Measurements from ENCODE around the gene OR52I1. TPM values are rescaled to one million over a fixed set of nuclear protein-coding genes. Genes with fewer than 3 reads are reported as not detected.
A peak's percentile ranks its signal among the peaks of the same experiment; 100 is the strongest.

The OR52I1 gene, protein sequence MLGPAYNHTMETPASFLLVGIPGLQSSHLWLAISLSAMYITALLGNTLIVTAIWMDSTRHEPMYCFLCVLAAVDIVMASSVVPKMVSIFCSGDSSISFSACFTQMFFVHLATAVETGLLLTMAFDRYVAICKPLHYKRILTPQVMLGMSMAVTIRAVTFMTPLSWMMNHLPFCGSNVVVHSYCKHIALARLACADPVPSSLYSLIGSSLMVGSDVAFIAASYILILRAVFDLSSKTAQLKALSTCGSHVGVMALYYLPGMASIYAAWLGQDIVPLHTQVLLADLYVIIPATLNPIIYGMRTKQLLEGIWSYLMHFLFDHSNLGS
- not detected for total RNA-seq
- not detected for polyA plus RNA-seq

DNA sequence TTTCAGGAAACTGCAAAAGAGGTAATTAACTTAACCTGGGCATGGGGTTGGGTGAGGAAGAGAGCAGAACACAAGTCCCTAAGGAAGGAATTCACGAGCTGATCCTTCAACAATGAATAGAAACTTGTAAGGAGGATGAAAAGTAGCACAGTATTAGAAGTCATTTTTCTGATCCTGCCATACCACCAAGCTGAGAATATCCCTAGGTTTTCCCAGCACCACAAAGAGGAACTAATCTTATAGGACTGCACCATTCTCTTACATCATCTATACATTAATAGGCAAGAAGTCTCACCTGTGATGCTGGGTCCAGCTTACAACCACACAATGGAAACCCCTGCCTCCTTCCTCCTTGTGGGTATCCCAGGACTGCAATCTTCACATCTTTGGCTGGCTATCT lies at the start of gene OR52I1:
Gene OR52I1, plus strand, starts transcription at position 301 of the 400 bp plus-strand sequence. Its CDS starts 0 bp downstream, at position 301.
- intact Hi-C loops (cut with DNase I), result no loop called here
- TF ChIP-seq, protein P1, sequence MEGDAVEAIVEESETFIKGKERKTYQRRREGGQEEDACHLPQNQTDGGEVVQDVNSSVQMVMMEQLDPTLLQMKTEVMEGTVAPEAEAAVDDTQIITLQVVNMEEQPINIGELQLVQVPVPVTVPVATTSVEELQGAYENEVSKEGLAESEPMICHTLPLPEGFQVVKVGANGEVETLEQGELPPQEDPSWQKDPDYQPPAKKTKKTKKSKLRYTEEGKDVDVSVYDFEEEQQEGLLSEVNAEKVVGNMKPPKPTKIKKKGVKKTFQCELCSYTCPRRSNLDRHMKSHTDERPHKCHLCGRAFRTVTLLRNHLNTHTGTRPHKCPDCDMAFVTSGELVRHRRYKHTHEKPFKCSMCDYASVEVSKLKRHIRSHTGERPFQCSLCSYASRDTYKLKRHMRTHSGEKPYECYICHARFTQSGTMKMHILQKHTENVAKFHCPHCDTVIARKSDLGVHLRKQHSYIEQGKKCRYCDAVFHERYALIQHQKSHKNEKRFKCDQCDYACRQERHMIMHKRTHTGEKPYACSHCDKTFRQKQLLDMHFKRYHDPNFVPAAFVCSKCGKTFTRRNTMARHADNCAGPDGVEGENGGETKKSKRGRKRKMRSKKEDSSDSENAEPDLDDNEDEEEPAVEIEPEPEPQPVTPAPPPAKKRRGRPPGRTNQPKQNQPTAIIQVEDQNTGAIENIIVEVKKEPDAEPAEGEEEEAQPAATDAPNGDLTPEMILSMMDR (IDR thresholded peaks at IDR 0.05), result no peak
- Histone ChIP-seq H3K27ac (no peak within 1 kb of the TSS), H3K4me3 (no peak within 1 kb of the TSS), H3K27me3 (no peaks in the 10 kb centered on the region), H3K4me1 (no peaks in the 10 kb centered on the region), H3K9me3 (no peaks in the 10 kb centered on the region), H3K36me3 (no peaks in the 10 kb centered on the region)
- ATAC-seq (no peak), FAIRE-seq (no peak), DNase-seq (no peak)
- WGBS, 2 donors, result 67 to 88% methylated on average over 1 of the region's 1 CpG

DNA sequence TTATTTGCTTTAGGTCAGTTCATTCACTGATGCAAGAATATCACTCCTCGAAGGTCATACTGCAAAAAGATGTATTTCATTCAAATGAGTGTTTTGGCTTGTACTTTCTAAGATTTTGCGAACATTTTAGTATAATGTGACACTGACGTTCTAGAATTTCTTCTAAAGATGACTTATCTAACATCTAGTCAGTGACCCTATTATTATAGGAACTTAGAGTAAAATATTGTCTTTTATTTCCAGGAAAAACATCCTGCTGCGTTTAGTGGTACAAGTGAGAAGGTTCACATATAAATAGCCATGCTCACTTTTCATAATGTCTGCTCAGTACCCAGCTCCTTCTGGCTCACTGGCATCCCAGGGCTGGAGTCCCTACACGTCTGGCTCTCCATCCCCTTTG lies 48.9 kb upstream of the OR52I1 start, which contains the start of gene OR52M1:
Gene OR52M1, plus strand, starts transcription at position 301 of the 400 bp plus-strand sequence. Its CDS starts 0 bp downstream, at position 301.
- TF ChIP-seq, protein P1 (IDR thresholded peaks at IDR 0.05), result no peak
- ATAC-seq (no peak), FAIRE-seq (no peak), DNase-seq (no peak)
- no peaks in the 10 kb centered on the region for H3K27me3 ChIP-seq
- H3K4me1 ChIP-seq, result peaks cover 0 to 11% (median 7%) of the 10 kb centered on the region in 3 donors
- intact Hi-C loops (cut with DNase I), result loop anchor here in 1 of 3 donors (10.0 kb wide), 1 partner anchor 360 kb away; no protein-coding TSS in a partner anchor
- H3K27ac ChIP-seq, result no peak within 1 kb of the TSS
- WGBS, 2 donors, result 73 to 83% methylated on average over 5 of the region's 5 CpGs
- no peak within 1 kb of the TSS for H3K4me3 ChIP-seq
- H3K9me3 ChIP-seq, result no peaks in the 10 kb centered on the region
- no peaks in the 10 kb centered on the region for H3K36me3 ChIP-seq

DNA sequence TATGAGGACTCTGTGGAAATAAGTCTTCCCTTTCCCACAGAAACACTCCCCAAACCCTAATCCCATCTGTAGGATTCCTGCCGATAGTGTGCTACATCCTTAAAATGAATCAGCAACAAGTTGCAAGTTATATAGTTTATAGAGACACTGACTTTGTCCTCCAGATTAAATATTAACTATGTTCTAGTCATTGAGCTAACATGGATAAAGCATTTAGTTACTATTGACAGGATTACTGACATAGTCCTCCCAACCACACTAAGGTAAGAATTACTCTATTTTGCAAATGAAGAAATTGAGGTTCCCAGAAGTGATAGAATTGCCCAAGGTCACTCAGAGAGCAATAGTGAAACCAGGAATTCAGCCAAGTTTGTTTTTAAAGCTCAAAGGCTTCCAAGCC lies 47.0 kb upstream of the OR52I1 start:
- Histone ChIP-seq H3K9me3 (no peaks in the 10 kb centered on the region), H3K27ac (no peak overlapping the region), H3K4me1 (peaks cover 0 to 11% (median 7%) of the 10 kb centered on the region in 3 donors), H3K36me3 (no peaks in the 10 kb centered on the region), H3K27me3 (no peaks in the 10 kb centered on the region), H3K4me3 (no peak overlapping the region)
- 25 to 55% methylated on average over 1 of the region's 1 CpG for WGBS, 2 donors
- DNase-seq, result no peak
- peak in 3 of 4 donors; percentile 57 to 69 (median 68) for ATAC-seq
- intact Hi-C loops (cut with DNase I), result loop anchor here in 1 of 3 donors (10.0 kb wide), 1 partner anchor 362 kb away; no protein-coding TSS in a partner anchor
- TF ChIP-seq, protein P1 (IDR thresholded peaks at IDR 0.05), result no peak
- FAIRE-seq, result no peak

DNA sequence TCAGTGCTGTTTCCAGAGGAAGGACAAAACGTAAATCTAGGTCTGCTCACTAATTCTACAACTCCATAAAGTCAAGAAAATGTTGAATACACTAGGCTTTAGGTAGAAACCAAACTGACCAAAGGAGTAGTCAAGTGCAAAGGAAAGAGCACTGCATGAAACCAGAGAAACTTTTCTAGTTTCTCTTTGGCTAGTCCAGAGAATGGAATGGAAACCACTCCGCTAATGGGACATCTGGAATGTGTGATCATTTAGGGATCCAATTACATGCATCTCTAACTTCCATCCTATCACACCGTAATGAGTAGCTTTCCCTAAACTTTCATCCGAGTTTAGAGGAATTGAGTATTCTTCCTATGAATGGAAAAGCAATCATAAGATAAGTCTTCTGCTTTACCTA lies 46.4 kb upstream of the OR52I1 start:
- no peak overlapping the region for H3K4me3 ChIP-seq
- no peak for ATAC-seq

More for the DNA sequence above, 46.4 kb upstream of the OR52I1 start:
- H3K36me3 ChIP-seq, result no peaks in the 10 kb centered on the region
- 79 to 81% methylated on average over 4 of the region's 4 CpGs for WGBS, 2 donors
- H3K27ac ChIP-seq, result no peak overlapping the region
- DNase-seq (no peak), FAIRE-seq (no peak)
- peaks cover 0 to 11% (median 7%) of the 10 kb centered on the region in 3 donors for H3K4me1 ChIP-seq
- no peaks in the 10 kb centered on the region for H3K27me3 ChIP-seq
- H3K9me3 ChIP-seq, result no peaks in the 10 kb centered on the region
- intact Hi-C loops (cut with DNase I), result loop anchor here in 1 of 3 donors (10.0 kb wide), 1 partner anchor 363 kb away; no protein-coding TSS in a partner anchor
- TF ChIP-seq, protein P1 (IDR thresholded peaks at IDR 0.05), result no peak
